K562 (cell line): ENCODE results near the gene SLCO3A1. TPM values are rescaled to one million over a fixed set of nuclear protein-coding genes. Genes with fewer than 3 reads are reported as not detected.

Experiments
- PHB ChIP-seq: fragments of 250-450 bp; sonication (Bioruptor Pico); IDR thresholded peaks from 2 replicates; pipeline ENCODE4 v1.5.0; 2021
- ZNF133 ChIP-seq: fragments of 250-450 bp; sonication (Bioruptor Pico); IDR thresholded peaks from 2 replicates; pipeline ENCODE4 v1.4.0; 2020; ENCODE audit warnings: mild to moderate bottlenecking
- polyA plus RNA-seq, 8 experiments: library from polyadenylated mRNA; depleted of rRNA in 4 of 8; stranded (reverse) in 5 of 8; unstranded in 3 of 8; fragments of >200 nt; fragmentation: Nextera tagmentation in 2 of 8; fragmentation: Illumina TruSeq in 1 of 8; extraction: Ambion mirVana in 2 of 8; extraction: Trizol in 1 of 8; gene quantifications; 2 replicates each; pipeline versions ENCODE4 v1.2.1 to v1.2.3, GENCODE V29; 2011 to 2014; ENCODE audit warnings: inconsistent platforms in 1 of 8, missing spikeins in 1 of 8
- total RNA-seq, 7 experiments: library from RNA; depleted of rRNA in 6 of 7; stranded (reverse); fragments of >200 nt in 6 of 7; fragmentation: Illumina TruSeq in 2 of 7; extraction: Trizol in 2 of 7; gene quantifications; 2 replicates each; pipeline versions ENCODE4 v1.2.1 to v1.2.3, GENCODE V29; 2011 to 2021; ENCODE audit warnings: low replicate concordance in 1 of 7
- TF ChIP-seq, protein P1 (sequence below): fragments of 450-650 bp; IDR thresholded peaks from 2 replicates; pipeline ENCODE4 v1.6.1; 2016; ENCODE audit warnings: mild to moderate bottlenecking
- TF ChIP-seq, protein P2 (sequence below): fragments of 450-650 bp; IDR thresholded peaks from 2 replicates; pipeline ENCODE4 v1.6.1; 2016; ENCODE audit warnings: low read depth
- TF ChIP-seq, protein P3 (sequence below): fragments of 200-800 bp; sonication (Bioruptor generic); IDR thresholded peaks from 2 replicates; pipeline ENCODE4 v1.6.1; 2016; ENCODE audit warnings: missing genetic modification characterization, missing compliant biosample characterization

SLCO3A1 gene
- total and polyA plus RNA-seq, 9 of the 15 experiments (the other 6 are each of a cell fraction or from before 2014, with no cell fraction given) = 0.01 to 0.84 (median 0.06) TPM; not detected in 3

DNA sequence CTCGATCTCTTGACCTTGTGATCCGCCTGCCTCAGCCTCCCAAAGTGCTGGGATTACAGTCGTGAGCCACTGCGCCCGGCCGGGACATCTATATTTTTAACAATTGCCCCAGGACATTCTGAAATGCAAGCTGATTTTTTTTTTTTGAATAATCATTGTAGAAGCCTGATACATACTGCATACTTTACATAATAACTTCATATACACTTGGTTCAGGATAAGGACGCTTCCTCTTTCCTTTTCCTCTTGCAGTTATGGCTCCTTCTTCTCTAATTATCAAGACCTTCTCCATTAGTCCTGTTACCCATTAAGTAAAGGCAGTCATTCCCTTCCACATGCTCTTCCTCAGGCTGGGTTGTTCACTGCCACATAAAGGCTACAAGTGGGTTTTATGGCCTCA is 58.3 kb downstream of the SLCO3A1 start (continued):
- TF ChIP-seq, protein P1, sequence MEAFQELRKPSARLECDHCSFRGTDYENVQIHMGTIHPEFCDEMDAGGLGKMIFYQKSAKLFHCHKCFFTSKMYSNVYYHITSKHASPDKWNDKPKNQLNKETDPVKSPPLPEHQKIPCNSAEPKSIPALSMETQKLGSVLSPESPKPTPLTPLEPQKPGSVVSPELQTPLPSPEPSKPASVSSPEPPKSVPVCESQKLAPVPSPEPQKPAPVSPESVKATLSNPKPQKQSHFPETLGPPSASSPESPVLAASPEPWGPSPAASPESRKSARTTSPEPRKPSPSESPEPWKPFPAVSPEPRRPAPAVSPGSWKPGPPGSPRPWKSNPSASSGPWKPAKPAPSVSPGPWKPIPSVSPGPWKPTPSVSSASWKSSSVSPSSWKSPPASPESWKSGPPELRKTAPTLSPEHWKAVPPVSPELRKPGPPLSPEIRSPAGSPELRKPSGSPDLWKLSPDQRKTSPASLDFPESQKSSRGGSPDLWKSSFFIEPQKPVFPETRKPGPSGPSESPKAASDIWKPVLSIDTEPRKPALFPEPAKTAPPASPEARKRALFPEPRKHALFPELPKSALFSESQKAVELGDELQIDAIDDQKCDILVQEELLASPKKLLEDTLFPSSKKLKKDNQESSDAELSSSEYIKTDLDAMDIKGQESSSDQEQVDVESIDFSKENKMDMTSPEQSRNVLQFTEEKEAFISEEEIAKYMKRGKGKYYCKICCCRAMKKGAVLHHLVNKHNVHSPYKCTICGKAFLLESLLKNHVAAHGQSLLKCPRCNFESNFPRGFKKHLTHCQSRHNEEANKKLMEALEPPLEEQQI = no peak
- TF ChIP-seq PHB (CRISPR knock-in tag) (no peak), ZNF133 (no peak)
- TF ChIP-seq, protein P2, sequence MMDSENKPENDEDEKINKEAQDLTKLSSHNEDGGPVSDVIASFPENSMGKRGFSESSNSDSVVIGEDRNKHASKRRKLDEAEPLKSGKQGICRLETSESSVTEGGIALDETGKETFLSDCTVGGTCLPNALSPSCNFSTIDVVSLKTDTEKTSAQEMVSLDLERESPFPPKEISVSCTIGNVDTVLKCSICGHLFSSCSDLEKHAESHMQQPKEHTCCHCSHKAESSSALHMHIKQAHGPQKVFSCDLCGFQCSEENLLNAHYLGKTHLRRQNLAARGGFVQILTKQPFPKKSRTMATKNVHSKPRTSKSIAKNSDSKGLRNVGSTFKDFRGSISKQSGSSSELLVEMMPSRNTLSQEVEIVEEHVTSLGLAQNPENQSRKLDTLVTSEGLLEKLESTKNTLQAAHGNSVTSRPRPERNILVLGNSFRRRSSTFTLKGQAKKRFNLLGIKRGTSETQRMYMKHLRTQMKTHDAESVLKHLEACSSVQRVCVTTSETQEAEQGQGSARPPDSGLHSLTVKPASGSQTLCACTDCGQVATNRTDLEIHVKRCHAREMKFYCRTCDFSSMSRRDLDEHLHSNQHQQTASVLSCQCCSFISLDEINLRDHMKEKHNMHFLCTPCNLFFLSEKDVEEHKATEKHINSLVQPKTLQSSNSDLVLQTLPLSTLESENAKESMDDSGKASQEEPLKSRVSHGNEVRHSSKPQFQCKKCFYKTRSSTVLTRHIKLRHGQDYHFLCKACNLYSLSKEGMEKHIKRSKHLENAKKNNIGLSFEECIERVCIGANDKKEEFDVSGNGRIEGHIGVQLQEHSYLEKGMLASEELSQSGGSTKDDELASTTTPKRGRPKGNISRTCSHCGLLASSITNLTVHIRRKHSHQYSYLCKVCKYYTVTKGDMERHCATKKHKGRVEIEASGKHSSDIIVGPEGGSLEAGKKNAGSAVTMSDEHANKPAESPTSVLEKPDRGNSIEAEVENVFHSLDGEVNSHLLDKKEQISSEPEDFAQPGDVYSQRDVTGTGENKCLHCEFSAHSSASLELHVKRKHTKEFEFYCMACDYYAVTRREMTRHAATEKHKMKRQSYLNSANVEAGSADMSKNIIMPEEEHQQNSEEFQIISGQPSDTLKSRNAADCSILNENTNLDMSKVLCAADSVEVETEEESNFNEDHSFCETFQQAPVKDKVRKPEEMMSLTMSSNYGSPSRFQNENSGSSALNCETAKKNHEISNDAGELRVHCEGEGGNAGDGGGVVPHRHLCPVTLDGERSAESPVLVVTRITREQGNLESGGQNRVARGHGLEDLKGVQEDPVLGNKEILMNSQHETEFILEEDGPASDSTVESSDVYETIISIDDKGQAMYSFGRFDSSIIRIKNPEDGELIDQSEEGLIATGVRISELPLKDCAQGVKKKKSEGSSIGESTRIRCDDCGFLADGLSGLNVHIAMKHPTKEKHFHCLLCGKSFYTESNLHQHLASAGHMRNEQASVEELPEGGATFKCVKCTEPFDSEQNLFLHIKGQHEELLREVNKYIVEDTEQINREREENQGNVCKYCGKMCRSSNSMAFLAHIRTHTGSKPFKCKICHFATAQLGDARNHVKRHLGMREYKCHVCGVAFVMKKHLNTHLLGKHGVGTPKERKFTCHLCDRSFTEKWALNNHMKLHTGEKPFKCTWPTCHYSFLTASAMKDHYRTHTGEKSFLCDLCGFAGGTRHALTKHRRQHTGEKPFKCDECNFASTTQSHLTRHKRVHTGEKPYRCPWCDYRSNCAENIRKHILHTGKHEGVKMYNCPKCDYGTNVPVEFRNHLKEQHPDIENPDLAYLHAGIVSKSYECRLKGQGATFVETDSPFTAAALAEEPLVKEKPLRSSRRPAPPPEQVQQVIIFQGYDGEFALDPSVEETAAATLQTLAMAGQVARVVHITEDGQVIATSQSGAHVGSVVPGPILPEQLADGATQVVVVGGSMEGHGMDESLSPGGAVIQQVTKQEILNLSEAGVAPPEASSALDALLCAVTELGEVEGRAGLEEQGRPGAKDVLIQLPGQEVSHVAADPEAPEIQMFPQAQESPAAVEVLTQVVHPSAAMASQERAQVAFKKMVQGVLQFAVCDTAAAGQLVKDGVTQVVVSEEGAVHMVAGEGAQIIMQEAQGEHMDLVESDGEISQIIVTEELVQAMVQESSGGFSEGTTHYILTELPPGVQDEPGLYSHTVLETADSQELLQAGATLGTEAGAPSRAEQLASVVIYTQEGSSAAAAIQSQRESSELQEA = no peak
- TF ChIP-seq, protein P3, sequence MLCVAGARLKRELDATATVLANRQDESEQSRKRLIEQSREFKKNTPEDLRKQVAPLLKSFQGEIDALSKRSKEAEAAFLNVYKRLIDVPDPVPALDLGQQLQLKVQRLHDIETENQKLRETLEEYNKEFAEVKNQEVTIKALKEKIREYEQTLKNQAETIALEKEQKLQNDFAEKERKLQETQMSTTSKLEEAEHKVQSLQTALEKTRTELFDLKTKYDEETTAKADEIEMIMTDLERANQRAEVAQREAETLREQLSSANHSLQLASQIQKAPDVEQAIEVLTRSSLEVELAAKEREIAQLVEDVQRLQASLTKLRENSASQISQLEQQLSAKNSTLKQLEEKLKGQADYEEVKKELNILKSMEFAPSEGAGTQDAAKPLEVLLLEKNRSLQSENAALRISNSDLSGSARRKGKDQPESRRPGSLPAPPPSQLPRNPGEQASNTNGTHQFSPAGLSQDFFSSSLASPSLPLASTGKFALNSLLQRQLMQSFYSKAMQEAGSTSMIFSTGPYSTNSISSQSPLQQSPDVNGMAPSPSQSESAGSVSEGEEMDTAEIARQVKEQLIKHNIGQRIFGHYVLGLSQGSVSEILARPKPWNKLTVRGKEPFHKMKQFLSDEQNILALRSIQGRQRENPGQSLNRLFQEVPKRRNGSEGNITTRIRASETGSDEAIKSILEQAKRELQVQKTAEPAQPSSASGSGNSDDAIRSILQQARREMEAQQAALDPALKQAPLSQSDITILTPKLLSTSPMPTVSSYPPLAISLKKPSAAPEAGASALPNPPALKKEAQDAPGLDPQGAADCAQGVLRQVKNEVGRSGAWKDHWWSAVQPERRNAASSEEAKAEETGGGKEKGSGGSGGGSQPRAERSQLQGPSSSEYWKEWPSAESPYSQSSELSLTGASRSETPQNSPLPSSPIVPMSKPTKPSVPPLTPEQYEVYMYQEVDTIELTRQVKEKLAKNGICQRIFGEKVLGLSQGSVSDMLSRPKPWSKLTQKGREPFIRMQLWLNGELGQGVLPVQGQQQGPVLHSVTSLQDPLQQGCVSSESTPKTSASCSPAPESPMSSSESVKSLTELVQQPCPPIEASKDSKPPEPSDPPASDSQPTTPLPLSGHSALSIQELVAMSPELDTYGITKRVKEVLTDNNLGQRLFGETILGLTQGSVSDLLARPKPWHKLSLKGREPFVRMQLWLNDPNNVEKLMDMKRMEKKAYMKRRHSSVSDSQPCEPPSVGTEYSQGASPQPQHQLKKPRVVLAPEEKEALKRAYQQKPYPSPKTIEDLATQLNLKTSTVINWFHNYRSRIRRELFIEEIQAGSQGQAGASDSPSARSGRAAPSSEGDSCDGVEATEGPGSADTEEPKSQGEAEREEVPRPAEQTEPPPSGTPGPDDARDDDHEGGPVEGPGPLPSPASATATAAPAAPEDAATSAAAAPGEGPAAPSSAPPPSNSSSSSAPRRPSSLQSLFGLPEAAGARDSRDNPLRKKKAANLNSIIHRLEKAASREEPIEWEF (CRISPR knock-in tag) = no peak
